Measurements from ENCODE around the gene GIT1. TPM values are rescaled to one million over a fixed set of nuclear protein-coding genes. Genes with fewer than 3 reads are reported as not detected.
A peak's percentile ranks its signal among the peaks of the same experiment; 100 is the strongest.

GIT1 gene
- total RNA-seq, 1 experiment from 2014 or later: 46.5 TPM

GRCh38 chr17:29617481-29618271 lies 28.2 kb upstream of the GIT1 start:
- peaks cover 9% of the 10 kb centered on the region for H3K4me1 Mint-ChIP-seq (ENCODE audit: low read depth, unreplicated experiment)
- H3K27me3 ChIP-seq (replicated peaks; ENCODE audit: control insufficient read depth, insufficient read depth, low read length): peaks cover 8% of the 10 kb centered on the region
- intact Hi-C loops (cut with micrococcal nuclease; ENCODE audit: unreplicated experiment): loop anchor here (2.0 to 5.0 kb wide), 2 partner anchors 37 to 160 kb away; no protein-coding TSS in a partner anchor
- peak overlapping the region; percentile 19 for H3K27ac Mint-ChIP-seq (ENCODE audit: unreplicated experiment)
- DNase-seq: peak; percentile 81 to 89
- no TSS peak for BruUV-seq (replicated peaks)
- TF ChIP-seq, protein P1, sequence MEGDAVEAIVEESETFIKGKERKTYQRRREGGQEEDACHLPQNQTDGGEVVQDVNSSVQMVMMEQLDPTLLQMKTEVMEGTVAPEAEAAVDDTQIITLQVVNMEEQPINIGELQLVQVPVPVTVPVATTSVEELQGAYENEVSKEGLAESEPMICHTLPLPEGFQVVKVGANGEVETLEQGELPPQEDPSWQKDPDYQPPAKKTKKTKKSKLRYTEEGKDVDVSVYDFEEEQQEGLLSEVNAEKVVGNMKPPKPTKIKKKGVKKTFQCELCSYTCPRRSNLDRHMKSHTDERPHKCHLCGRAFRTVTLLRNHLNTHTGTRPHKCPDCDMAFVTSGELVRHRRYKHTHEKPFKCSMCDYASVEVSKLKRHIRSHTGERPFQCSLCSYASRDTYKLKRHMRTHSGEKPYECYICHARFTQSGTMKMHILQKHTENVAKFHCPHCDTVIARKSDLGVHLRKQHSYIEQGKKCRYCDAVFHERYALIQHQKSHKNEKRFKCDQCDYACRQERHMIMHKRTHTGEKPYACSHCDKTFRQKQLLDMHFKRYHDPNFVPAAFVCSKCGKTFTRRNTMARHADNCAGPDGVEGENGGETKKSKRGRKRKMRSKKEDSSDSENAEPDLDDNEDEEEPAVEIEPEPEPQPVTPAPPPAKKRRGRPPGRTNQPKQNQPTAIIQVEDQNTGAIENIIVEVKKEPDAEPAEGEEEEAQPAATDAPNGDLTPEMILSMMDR (IDR thresholded peaks at IDR 0.05; ENCODE audit: insufficient read depth in 1 of 2, low read depth in 1 of 2, low read length in 1 of 2, severe bottlenecking in 1 of 2, unreplicated experiment in 1 of 2): peak; percentile 75 to 93
- H3K4me1 ChIP-seq: peaks cover 23% of the 10 kb centered on the region
- H3K4me3 Mint-ChIP-seq (ENCODE audit: unreplicated experiment): peak overlapping the region; percentile 87
- ChIA-PET POLR2A (interaction anchor here (1.7 kb wide), 1 partner anchor 24 kb away, joined by 6 read pairs; no protein-coding TSS in a partner anchor), CTCF (interaction anchor here (0.6 to 5.2 kb wide), 37 partner anchors 8 to 887 kb away, joined by 3 to 69 read pairs (median 5); partner anchors contain the start of genes ABHD15, ANKRD13B and TP53I13)
- H3K9me3 ChIP-seq: no peaks in the 10 kb centered on the region
- no peaks in the 10 kb centered on the region for H3K9me3 Mint-ChIP-seq (ENCODE audit: unreplicated experiment)
- peaks cover 5% of the 10 kb centered on the region for H3K27me3 Mint-ChIP-seq (ENCODE audit: insufficient read depth, unreplicated experiment)
- H3K4me3 ChIP-seq (ENCODE audit: low read depth, low read length): peak overlapping the region; percentile 42
- peaks cover 6% of the 10 kb centered on the region for H3K36me3 Mint-ChIP-seq (ENCODE audit: insufficient read depth, unreplicated experiment)
- H3K36me3 ChIP-seq (ENCODE audit: control insufficient read depth, insufficient read depth, low read length): no peaks in the 10 kb centered on the region

DNA sequence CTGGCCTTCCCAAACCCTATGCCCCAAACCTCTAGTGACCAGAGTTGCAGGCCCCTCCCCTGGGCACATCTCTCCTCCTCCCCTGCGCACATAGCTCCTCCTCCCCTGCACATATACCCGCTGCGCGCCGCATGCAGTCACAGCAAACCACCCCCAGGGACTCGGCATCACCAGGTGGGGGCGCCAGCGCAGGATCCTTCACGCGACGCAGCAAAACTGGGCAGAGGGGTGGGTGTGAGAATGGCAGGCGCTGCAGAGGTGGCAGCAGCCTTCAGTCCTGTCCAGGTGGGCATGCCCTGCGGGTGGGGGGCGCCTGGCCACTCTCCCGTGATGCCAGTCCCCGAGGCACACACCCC lies 27.7 kb upstream of the GIT1 start:
- peaks cover 5% of the 10 kb centered on the region for H3K27me3 Mint-ChIP-seq (ENCODE audit: insufficient read depth, unreplicated experiment)
- peak overlapping the region; percentile 87 for H3K4me3 Mint-ChIP-seq (ENCODE audit: unreplicated experiment)

More for the DNA sequence above, 27.7 kb upstream of the GIT1 start:
- TF ChIP-seq, protein P1 (IDR thresholded peaks at IDR 0.05; ENCODE audit: insufficient read depth in 1 of 2, low read depth in 1 of 2, low read length in 1 of 2, severe bottlenecking in 1 of 2, unreplicated experiment in 1 of 2): peak; percentile 67 to 74
- H3K36me3 ChIP-seq (ENCODE audit: control insufficient read depth, insufficient read depth, low read length): no peaks in the 10 kb centered on the region
- peaks cover 23% of the 10 kb centered on the region for H3K4me1 ChIP-seq
- peak; percentile 85 to 87 for DNase-seq
- Mint-ChIP-seq H3K27ac (ENCODE audit: unreplicated experiment) (peak overlapping the region; percentile 19), H3K9me3 (ENCODE audit: unreplicated experiment) (no peaks in the 10 kb centered on the region), H3K4me1 (ENCODE audit: low read depth, unreplicated experiment) (peaks cover 9% of the 10 kb centered on the region), H3K36me3 (ENCODE audit: insufficient read depth, unreplicated experiment) (peaks cover 3% of the 10 kb centered on the region)
- H3K27me3 ChIP-seq (replicated peaks; ENCODE audit: control insufficient read depth, insufficient read depth, low read length): peaks cover 8% of the 10 kb centered on the region
- no peaks in the 10 kb centered on the region for H3K9me3 ChIP-seq
- peak overlapping the region; percentile 42 for H3K4me3 ChIP-seq (ENCODE audit: low read depth, low read length)
- intact Hi-C loops (cut with micrococcal nuclease; ENCODE audit: unreplicated experiment): loop anchor here (2.0 to 5.0 kb wide), 2 partner anchors 36 to 160 kb away; no protein-coding TSS in a partner anchor
- BruUV-seq (replicated peaks): no TSS peak
- ChIA-PET CTCF (interaction anchor here (0.5 to 5.2 kb wide), 39 partner anchors 9 to 558 kb away, joined by 3 to 69 read pairs (median 5); partner anchors contain the start of genes ABHD15, ANKRD13B, NUFIP2 and TP53I13), POLR2A (interaction anchor here (0.5 to 1.7 kb wide), 2 partner anchors 19 to 23 kb away, joined by 3 to 6 read pairs; no protein-coding TSS in a partner anchor)
